Muscle of leg (tissue), 11 donors: ENCODE results near the gene EXOC4. TPM values are rescaled to one million over a fixed set of nuclear protein-coding genes. Genes with fewer than 3 reads are reported as not detected.

Source experiments
- DNase-seq: peaks from one replicate; pipeline ENCODE4 v3.0.0; 2013
- H3K27ac ChIP-seq: one replicate; pipeline ENCODE4 v1.5.1; 2013; ENCODE audit warnings: mild to moderate bottlenecking, low read length, control low read depth
- H3K27me3 ChIP-seq: one replicate; pipeline ENCODE4 v1.6.1; 2013; ENCODE audit warnings: low read length; ENCODE audit not compliant: control insufficient read depth, insufficient read depth
- H3K36me3 ChIP-seq: one replicate; pipeline ENCODE4 v1.6.1; 2013; ENCODE audit warnings: low read length; ENCODE audit not compliant: control insufficient read depth, insufficient read depth
- H3K4me1 ChIP-seq: one replicate; pipeline ENCODE4 v1.6.1; 2013; ENCODE audit warnings: low read length; ENCODE audit not compliant: control insufficient read depth, insufficient read depth
- H3K4me3 ChIP-seq: one replicate; pipeline ENCODE4 v1.5.1; 2013; ENCODE audit warnings: low read length, control low read depth
- H3K9me3 ChIP-seq: replicated peaks from 2 replicates; pipeline ENCODE4 v1.6.1; 2013; ENCODE audit warnings: low read depth, low read length; ENCODE audit not compliant: control insufficient read depth
- WGBS: methylation state at CpG from one replicate; pipeline ENCODE4 v1.1.5; 2013; ENCODE audit warnings: missing lambda C conversion rate; ENCODE audit not compliant: insufficient coverage; 5-methylcytosine and 5-hydroxymethylcytosine counted together
- polyA plus RNA-seq, 8 donors: library from polyadenylated mRNA; unstranded; fragments of 120-200 nt; gene quantifications; one replicate each; pipeline versions ENCODE4 v1.2.1 to v1.2.3, GENCODE V29; 2013; ENCODE audit warnings: inconsistent platforms in 1 of 8, low replicate concordance in 1 of 8; ENCODE audit not compliant: insufficient read length in 8 of 8, insufficient read depth in 1 of 8
- total RNA-seq: library from RNA; stranded (reverse); fragments of 120-200 nt; gene quantifications from one replicate; pipeline ENCODE4 v1.2.4, GENCODE V29; 2013

The EXOC4 gene
- total and polyA plus RNA-seq, 9 donors: 37.3 to 64.9 (median 41.1) TPM

GRCh38 chr7:133919810-133920209 lies 666.9 kb downstream of the EXOC4 start:
- Histone ChIP-seq H3K4me3 (no peak overlapping the region), H3K36me3 (no peaks in the 10 kb centered on the region), H3K9me3 (peaks cover 9% of the 10 kb centered on the region), H3K27me3 (no peaks in the 10 kb centered on the region), H3K4me1 (no peaks in the 10 kb centered on the region), H3K27ac (no peak overlapping the region)
- no peak for DNase-seq

- H3K4me1 ChIP-seq: no peaks in the 10 kb centered on the region
- no peaks in the 10 kb centered on the region for H3K36me3 ChIP-seq
- H3K9me3 ChIP-seq: peaks cover 9% of the 10 kb centered on the region
- no peak overlapping the region for H3K27ac ChIP-seq
- DNase-seq: no peak
- no peak overlapping the region for H3K4me3 ChIP-seq
- no peaks in the 10 kb centered on the region for H3K27me3 ChIP-seq
Observed at GRCh38 chr7:133921635-133922182, 668.8 kb downstream of the EXOC4 start.

- no peaks in the 10 kb centered on the region for H3K36me3 ChIP-seq
- no CpG with 5 or more reads among the region's 4 CpGs for WGBS
- H3K27me3 ChIP-seq: no peaks in the 10 kb centered on the region
- H3K27ac ChIP-seq: no peak overlapping the region
- DNase-seq: no peak
- H3K4me3 ChIP-seq: no peak overlapping the region
- H3K4me1 ChIP-seq: no peaks in the 10 kb centered on the region
- H3K9me3 ChIP-seq: peaks cover 9% of the 10 kb centered on the region
Observed at GRCh38 chr7:133923974-133924373, 671.1 kb downstream of the EXOC4 start.

DNA sequence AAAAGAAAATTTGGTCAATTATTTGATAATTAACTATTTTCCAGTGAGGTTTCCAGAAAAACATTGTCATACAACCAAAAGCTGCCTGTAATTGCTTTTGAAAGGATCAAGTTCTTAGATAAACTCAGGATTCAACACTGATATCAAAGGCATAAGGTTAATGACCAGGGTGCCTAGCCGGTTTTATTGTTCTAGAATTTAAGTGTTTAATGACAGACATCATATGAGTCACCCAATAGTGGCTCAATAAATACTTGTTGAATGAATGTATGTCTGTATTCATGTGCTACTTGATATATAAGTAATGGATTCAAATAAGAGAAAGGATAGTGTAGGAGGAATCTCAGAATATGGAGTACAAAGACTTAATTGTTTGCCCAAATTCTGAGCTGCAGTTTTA lies 678.2 kb downstream of the EXOC4 start:
- H3K4me1 ChIP-seq: no peaks in the 10 kb centered on the region
- no peaks in the 10 kb centered on the region for H3K36me3 ChIP-seq
- no peaks in the 10 kb centered on the region for H3K9me3 ChIP-seq
- WGBS: no CpG with 5 or more reads among the region's 1 CpG
- DNase-seq: no peak
- no peak overlapping the region for H3K27ac ChIP-seq
- no peak overlapping the region for H3K4me3 ChIP-seq
- H3K27me3 ChIP-seq: no peaks in the 10 kb centered on the region

DNA sequence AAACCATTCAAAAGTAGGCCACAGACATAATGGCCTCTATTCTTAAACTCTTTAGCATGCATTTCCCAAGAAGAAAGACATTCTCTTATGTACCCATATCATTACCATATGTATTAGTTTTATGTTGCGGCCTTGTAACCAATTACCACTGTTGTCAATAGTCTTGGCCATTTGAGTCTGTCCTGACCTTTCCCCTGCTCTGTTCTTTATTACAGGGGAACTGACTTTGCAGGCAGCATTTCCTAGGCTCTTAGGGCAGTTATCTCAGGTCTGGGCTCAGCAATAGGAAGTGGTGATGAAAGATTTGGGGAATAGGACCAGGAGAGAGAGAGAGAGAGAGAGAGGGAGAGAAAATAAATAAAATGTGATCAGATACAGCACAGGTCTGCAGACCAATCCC lies 679.7 kb downstream of the EXOC4 start:
- no peaks in the 10 kb centered on the region for H3K27me3 ChIP-seq
- peaks cover under 1% of the 10 kb centered on the region for H3K36me3 ChIP-seq
- no peak overlapping the region for H3K4me3 ChIP-seq
- no CpG with 5 or more reads among the region's 1 CpG for WGBS
- no peaks in the 10 kb centered on the region for H3K4me1 ChIP-seq
- H3K9me3 ChIP-seq: no peaks in the 10 kb centered on the region
- DNase-seq: no peak
- H3K27ac ChIP-seq: no peak overlapping the region

DNA sequence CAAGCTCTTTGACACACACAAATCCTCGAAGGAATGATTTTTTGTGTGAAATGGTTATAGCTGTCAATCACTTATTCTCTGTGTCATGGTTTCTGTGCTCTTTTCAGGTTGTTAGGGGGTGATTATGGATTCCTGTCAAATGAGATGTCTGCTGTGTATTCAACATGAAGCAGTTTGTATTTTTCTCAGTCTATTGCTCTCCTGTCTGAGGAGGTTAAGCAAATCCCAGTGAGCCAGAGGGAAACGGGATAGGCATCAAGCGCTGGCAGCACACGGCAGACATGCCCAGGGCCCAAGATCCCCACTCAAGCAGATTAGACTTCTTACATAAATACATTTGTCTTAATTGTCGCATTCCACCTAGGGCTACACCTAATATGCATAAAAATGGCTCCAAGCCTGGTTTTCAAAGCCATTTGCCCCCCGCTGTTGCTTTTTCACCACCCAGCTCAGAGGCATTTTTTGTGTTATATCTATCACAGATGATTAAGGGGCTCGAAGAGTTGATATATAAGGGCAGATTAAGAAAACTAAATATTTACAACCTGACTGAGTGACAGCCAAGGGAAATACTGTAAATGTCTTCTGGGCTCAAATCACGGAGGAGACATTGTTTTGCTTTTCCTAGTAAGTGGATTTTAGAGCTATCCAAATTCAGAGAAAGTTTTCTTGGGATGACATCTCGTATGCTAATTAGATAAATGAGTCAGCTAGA lies 681.5 kb downstream of the EXOC4 start:
- Histone ChIP-seq H3K27ac (no peak overlapping the region), H3K36me3 (peaks cover 3% of the 10 kb centered on the region), H3K4me1 (no peaks in the 10 kb centered on the region), H3K9me3 (no peaks in the 10 kb centered on the region), H3K4me3 (no peak overlapping the region), H3K27me3 (no peaks in the 10 kb centered on the region)
- no peak for DNase-seq
- 63% methylated on average over 4 of the region's 9 CpGs for WGBS

DNA sequence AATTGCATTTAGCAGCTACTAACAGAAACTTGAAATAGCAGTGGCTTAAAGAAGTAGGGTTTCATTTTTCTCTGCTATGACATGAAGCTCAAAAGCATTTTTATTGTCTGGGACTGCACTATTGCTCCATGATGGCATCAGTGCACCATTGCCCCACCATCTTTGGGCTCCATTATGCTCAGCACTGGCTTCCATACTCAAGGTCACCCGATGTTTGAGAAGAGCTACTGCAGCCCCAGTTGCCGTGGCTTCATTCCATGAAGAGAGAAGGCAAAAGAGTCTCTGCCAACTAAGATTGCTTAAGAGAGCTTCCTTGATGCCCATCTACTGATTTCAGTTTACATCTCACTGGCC lies 682.1 kb downstream of the EXOC4 start:
- H3K27me3 ChIP-seq: no peaks in the 10 kb centered on the region
- no peak overlapping the region for H3K27ac ChIP-seq
- no peaks in the 10 kb centered on the region for H3K9me3 ChIP-seq
- H3K36me3 ChIP-seq: peaks cover 3% of the 10 kb centered on the region
- WGBS: no CpG with 5 or more reads among the region's 2 CpGs
- DNase-seq: no peak
- H3K4me3 ChIP-seq: no peak overlapping the region
- H3K4me1 ChIP-seq: no peaks in the 10 kb centered on the region

DNA sequence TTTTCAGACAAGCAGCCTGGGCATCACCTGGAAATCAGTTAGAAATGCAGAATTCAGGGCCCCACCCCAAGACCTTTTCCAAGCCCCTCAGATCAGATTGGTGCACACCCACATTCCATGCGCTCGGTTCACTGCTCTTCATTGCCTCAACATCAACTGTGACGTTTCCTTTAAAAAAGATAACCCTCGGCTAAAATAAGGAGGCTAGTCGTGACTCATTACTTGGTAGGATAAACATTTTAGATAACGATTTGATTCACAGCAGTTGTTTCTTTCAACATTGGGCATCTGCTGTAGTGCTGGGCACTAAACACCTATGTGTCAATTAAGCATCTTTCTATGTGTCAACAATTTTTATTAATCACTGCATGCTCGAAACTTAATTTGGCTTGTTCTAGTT lies 683.2 kb downstream of the EXOC4 start:
- 64% methylated on average over 3 of the region's 7 CpGs for WGBS
- Histone ChIP-seq H3K4me3 (no peak overlapping the region), H3K27me3 (no peaks in the 10 kb centered on the region), H3K9me3 (no peaks in the 10 kb centered on the region), H3K27ac (no peak overlapping the region), H3K4me1 (no peaks in the 10 kb centered on the region), H3K36me3 (peaks cover 3% of the 10 kb centered on the region)
- DNase-seq: no peak

DNA sequence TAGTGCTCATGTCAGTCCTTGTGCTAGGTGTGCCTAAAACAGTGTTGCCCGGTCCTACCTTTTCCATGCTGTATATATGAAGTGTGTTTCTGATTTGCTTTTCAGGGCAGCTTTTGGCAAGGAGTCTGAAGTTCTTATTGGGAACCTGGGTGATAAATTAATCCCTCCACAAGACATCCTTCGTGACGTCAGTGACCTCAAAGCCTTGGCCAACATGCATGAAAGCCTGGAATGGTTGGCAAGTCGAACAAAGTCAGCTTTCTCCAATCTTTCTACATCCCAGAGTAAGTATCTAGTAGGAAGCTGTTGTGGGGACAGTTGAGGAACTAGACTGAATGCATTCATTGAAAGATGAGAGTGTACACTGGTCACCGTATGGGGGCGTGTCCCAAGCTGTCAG lies 684.9 kb downstream of the EXOC4 start:
- no peaks in the 10 kb centered on the region for H3K27me3 ChIP-seq
- DNase-seq: no peak
- no peaks in the 10 kb centered on the region for H3K9me3 ChIP-seq
- no peak overlapping the region for H3K4me3 ChIP-seq
- H3K4me1 ChIP-seq: no peaks in the 10 kb centered on the region
- 100% methylated on average over 1 of the region's 6 CpGs for WGBS
- H3K36me3 ChIP-seq: peaks cover 3% of the 10 kb centered on the region
- H3K27ac ChIP-seq: no peak overlapping the region

- no peak for DNase-seq
- Histone ChIP-seq H3K9me3 (no peaks in the 10 kb centered on the region), H3K27ac (no peak overlapping the region), H3K4me3 (no peak overlapping the region), H3K27me3 (no peaks in the 10 kb centered on the region), H3K36me3 (peaks cover 3% of the 10 kb centered on the region), H3K4me1 (no peaks in the 10 kb centered on the region)
- WGBS: no CpG with 5 or more reads among the region's 1 CpG
Observed at GRCh38 chr7:133940368-133940767, 687.5 kb downstream of the EXOC4 start.

DNA sequence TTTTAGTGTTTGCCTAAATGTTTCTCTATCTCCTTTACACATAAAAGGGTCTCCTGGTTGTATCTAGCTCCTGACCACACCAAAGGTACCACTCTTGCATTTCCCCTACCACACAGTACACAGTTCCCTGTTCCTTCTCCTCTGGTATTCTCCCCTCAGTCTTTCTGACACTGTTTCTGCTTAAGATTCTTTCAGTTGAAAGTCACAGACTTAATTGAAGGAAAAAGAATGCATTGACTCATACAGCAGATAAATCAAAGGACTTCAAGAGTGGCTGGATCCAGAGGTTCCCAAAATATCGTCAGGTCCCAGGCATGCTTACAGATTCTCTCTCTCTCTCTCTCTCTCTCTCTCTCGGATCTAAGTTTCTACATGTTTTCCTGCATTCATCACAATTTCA lies 688.6 kb downstream of the EXOC4 start:
- Histone ChIP-seq H3K4me1 (no peaks in the 10 kb centered on the region), H3K4me3 (no peak overlapping the region), H3K36me3 (peaks cover 3% of the 10 kb centered on the region), H3K27ac (no peak overlapping the region), H3K9me3 (no peaks in the 10 kb centered on the region), H3K27me3 (no peaks in the 10 kb centered on the region)
- 86% methylated on average over 1 of the region's 2 CpGs for WGBS
- DNase-seq: no peak
